Stimulated activated CD8-positive, alpha-beta memory T cell treated with anti-CD3 and anti-CD28 coated beads, Interleukin-4, amount 100 ng/mL, for 4 hours (primary cell): ENCODE data around the gene TMEM86B.

Experiments used
- DNase-seq, 2 donors: peaks; one replicate each; pipeline ENCODE4 v3.0.0-alpha.2; 2020; ENCODE audit warnings: low read depth in 2 of 2, low spot score in 1 of 2

TMEM86B gene

DNA sequence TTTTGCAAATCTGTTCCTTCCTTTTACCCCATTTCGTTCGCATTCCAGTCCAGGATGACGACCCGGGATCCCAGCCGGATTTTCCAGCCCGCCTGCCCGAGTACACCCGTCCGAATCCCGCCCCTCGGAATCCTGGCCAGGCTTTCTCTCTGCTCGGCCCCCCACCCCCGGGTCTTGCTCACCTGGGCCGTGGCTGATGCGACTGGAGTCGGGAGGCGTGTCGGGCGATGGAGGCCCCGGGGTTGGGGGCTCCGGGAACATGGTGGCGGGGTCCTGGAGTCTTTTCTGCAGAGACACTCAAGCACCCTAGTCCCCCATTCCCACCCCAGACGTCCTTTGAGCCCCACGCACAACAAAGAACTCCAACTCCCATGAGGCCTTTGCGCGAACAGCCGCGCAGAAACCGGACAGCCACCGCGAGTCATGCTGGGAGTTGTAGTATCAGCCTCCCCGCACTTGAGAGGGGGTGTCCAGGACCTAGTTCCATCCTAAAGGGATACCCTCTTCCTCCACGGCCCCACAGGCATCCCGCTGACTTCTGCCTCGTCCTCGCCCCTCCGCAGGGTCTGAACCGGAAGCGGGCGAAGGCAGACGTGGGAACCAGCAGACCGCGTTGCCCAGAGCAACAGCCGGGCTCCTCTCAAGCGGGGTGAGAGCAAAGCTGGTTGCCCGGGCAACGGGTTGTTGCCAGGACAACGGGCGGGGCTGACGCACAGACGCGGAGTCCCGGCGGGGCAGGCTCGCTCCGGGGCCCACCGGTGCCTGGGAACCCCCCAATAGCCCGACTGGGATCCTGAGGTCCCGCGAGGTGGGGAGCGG, 49.6 kb downstream of the TMEM86B start:
- peak; percentile 78 to 83 for DNase-seq
